K562 (cell line): Measurements from ENCODE around the gene LACC1.

Source experiments
- ATF2 ChIP-seq: sonication (generic); formaldehyde crosslinking; IDR thresholded peaks from 2 replicates; pipeline ENCODE4 v1.8.1; 2022; ENCODE audit warnings: missing genetic modification reagents
- ELF4 ChIP-seq: fragments of 450-650 bp; formaldehyde crosslinking; IDR thresholded peaks from 2 replicates; pipeline ENCODE4 v1.4.0; 2022; ENCODE audit warnings: missing genetic modification characterization
- ESRRA ChIP-seq: fragments of 450-650 bp; IDR thresholded peaks from 2 replicates; pipeline ENCODE4 v1.6.1; 2014; ENCODE audit warnings: low read depth, mild to moderate bottlenecking, moderate library complexity, borderline replicate concordance
- POLR2A ChIP-seq: fragments of 450-650 bp; conservative IDR thresholded peaks from 2 replicates; pipeline ENCODE4 v1.6.1; 2016
- STAT5B ChIP-seq: fragments of 250-450 bp; sonication (Bioruptor Pico); IDR thresholded peaks from 2 replicates; pipeline ENCODE4 v1.8.0; 2021; ENCODE audit warnings: mild to moderate bottlenecking, inconsistent platforms
- TARDBP ChIP-seq: fragments of 450-650 bp; IDR thresholded peaks from 2 replicates; pipeline ENCODE4 v1.6.1; 2016
- ZEB2 ChIP-seq: fragments of 450-650 bp; IDR thresholded peaks from 2 replicates; pipeline ENCODE4 v1.6.1; 2016
- ZFP36 ChIP-seq: fragments of 150-350 bp; IDR thresholded peaks from 2 replicates; pipeline ENCODE4 v1.6.1; 2018; ENCODE audit warnings: low read length, low read depth; ENCODE audit not compliant: partially characterized antibody
- ZNF232 ChIP-seq: sonication (generic); formaldehyde crosslinking; IDR thresholded peaks from 2 replicates; pipeline ENCODE4 v1.8.0; 2022; ENCODE audit warnings: mild to moderate bottlenecking, missing genetic modification reagents
- ZNF445 ChIP-seq: fragments of 250-450 bp; sonication (Bioruptor Pico); IDR thresholded peaks from 2 replicates; pipeline ENCODE4 v1.4.0; 2020; ENCODE audit warnings: low read depth, mild to moderate bottlenecking, moderate library complexity
- TF ChIP-seq, protein P1 (sequence below), 3 experiments: IDR thresholded peaks in 2 of 3; conservative IDR thresholded peaks in 1 of 3; 2 replicates each; pipeline ENCODE4 v1.5.1; 2011 to 2012; ENCODE audit warnings: low read length in 3 of 3, mild to moderate bottlenecking in 3 of 3, control low read depth in 2 of 3, improper control_type of control experiment in 1 of 3, inconsistent platforms in 1 of 3, low read depth in 1 of 3, mixed read lengths in 1 of 3, moderate library complexity in 1 of 3; ENCODE audit not compliant: insufficient read depth in 2 of 3

GRCh38 chr13:43877766-43878165, 1.9 kb upstream of the LACC1 start:
- TF ChIP-seq, protein P1, sequence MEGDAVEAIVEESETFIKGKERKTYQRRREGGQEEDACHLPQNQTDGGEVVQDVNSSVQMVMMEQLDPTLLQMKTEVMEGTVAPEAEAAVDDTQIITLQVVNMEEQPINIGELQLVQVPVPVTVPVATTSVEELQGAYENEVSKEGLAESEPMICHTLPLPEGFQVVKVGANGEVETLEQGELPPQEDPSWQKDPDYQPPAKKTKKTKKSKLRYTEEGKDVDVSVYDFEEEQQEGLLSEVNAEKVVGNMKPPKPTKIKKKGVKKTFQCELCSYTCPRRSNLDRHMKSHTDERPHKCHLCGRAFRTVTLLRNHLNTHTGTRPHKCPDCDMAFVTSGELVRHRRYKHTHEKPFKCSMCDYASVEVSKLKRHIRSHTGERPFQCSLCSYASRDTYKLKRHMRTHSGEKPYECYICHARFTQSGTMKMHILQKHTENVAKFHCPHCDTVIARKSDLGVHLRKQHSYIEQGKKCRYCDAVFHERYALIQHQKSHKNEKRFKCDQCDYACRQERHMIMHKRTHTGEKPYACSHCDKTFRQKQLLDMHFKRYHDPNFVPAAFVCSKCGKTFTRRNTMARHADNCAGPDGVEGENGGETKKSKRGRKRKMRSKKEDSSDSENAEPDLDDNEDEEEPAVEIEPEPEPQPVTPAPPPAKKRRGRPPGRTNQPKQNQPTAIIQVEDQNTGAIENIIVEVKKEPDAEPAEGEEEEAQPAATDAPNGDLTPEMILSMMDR (IDR thresholded peaks at IDR 0.05 in 2 of 3, conservative IDR thresholded peaks at IDR 0.05 in 1 of 3; ENCODE audit: insufficient read depth in 2 of 3, low read depth in 1 of 3, low read length in 3 of 3): no peak
- TF ChIP-seq ZNF232 (CRISPR knock-in tag) (no peak), STAT5B (CRISPR knock-in tag) (no peak), ATF2 (no peak), POLR2A (no peak), ESRRA (no peak), ZEB2 (no peak), ELF4 (CRISPR knock-in tag) (no peak), ZFP36 (no peak), TARDBP (no peak), ZNF445 (CRISPR knock-in tag) (no peak)
